Measurements from ENCODE around the gene DMRTB1.
A peak's percentile ranks its signal among the peaks of the same experiment; 100 is the strongest.
"Not testable (repeated sequence)": the region's sequence is repeated elsewhere in the genome, so short reads cannot be mapped to it uniquely, and the experiment has no call there.

DMRTB1 gene

GRCh38 chr1:53459321-53460175 is at the start of gene DMRTB1:
TSS of gene DMRTB1 (plus strand) at chr1:53459399. CDS start at chr1:53459454, 55 bp downstream.
- no peak for DNase-seq (ENCODE audit: low spot score)

- DNase-seq (ENCODE audit: low spot score), result no peak
Observed at GRCh38 chr1:53409695-53410094, 49.5 kb upstream of the DMRTB1 start.

- peak; percentile 30 for DNase-seq (ENCODE audit: low spot score)
Observed at GRCh38 chr1:53410100-53410541, 49.1 kb upstream of the DMRTB1 start.

- DNase-seq (ENCODE audit: low spot score), result no peak
Observed at GRCh38 chr1:53410701-53411100, 48.5 kb upstream of the DMRTB1 start.

- DNase-seq (ENCODE audit: low spot score), result no peak
Observed at GRCh38 chr1:53411541-53412152, 47.6 kb upstream of the DMRTB1 start.

- no peak for DNase-seq (ENCODE audit: low spot score)
Observed at GRCh38 chr1:53412285-53413174, 46.7 kb upstream of the DMRTB1 start.

- peak; percentile 47 for DNase-seq (ENCODE audit: low spot score)
Observed at GRCh38 chr1:53413175-53414001, 45.8 kb upstream of the DMRTB1 start.

- no peak for DNase-seq (ENCODE audit: low spot score)
Observed at GRCh38 chr1:53414632-53415031, 44.6 kb upstream of the DMRTB1 start.

- no peak for DNase-seq (ENCODE audit: low spot score)
Observed at GRCh38 chr1:53415432-53415831, 43.8 kb upstream of the DMRTB1 start.

- DNase-seq (ENCODE audit: low spot score), result no peak
Observed at GRCh38 chr1:53416269-53416813, 42.9 kb upstream of the DMRTB1 start.

GRCh38 chr1:53417074-53417511 is 42.1 kb upstream of the DMRTB1 start:
- no peak for DNase-seq (ENCODE audit: low spot score)

- no peak for DNase-seq (ENCODE audit: low spot score)
Observed at GRCh38 chr1:53419034-53419433, 40.2 kb upstream of the DMRTB1 start.

- DNase-seq (ENCODE audit: low spot score), result no peak
Observed at GRCh38 chr1:53420341-53420740, 38.9 kb upstream of the DMRTB1 start.

- DNase-seq (ENCODE audit: low spot score), result no peak
Observed at GRCh38 chr1:53421208-53421607, 38.0 kb upstream of the DMRTB1 start.

GRCh38 chr1:53430261-53430660 is 28.9 kb upstream of the DMRTB1 start:
- no peak for DNase-seq (ENCODE audit: low spot score)

GRCh38 chr1:53430779-53431178 is 28.4 kb upstream of the DMRTB1 start:
- DNase-seq (ENCODE audit: low spot score), result no peak

- DNase-seq (ENCODE audit: low spot score), result no peak
Observed at GRCh38 chr1:53431244-53431643, 28.0 kb upstream of the DMRTB1 start.

GRCh38 chr1:53431805-53432565 is 27.2 kb upstream of the DMRTB1 start:
- no peak for DNase-seq (ENCODE audit: low spot score)

GRCh38 chr1:53432611-53433010 is 26.6 kb upstream of the DMRTB1 start:
- no peak for DNase-seq (ENCODE audit: low spot score)

GRCh38 chr1:53434405-53435007 is 24.7 kb upstream of the DMRTB1 start:
- DNase-seq (ENCODE audit: low spot score), result not testable (repeated sequence)

Data from AG20443 (cell line).